B cell (primary cell): Measurements from ENCODE around the gene STAC. TPM values are rescaled to one million over a fixed set of nuclear protein-coding genes. Genes with fewer than 3 reads are reported as not detected.

ENCODE experiments used
- ATAC-seq: fragments of 200-7000 bp; cut with Tn5 transposase; one replicate; pipeline ENCODE4 v1.10.0; 2021; ENCODE audit warnings: low read depth, mild to moderate bottlenecking, moderate number of reproducible peaks, moderate library complexity
- CTCF ChIA-PET: fragments of 350-600 bp; sonication (Branson Sonifier 250); formaldehyde crosslinking; loops from one replicate; lab custom pipeline; 2021; ENCODE audit warnings: antibody characterized with exemption, inconsistent platforms; lab: Charles Lee
- POLR2A ChIA-PET: fragments of 350-600 bp; sonication (Branson Sonifier 250); formaldehyde crosslinking; loops from one replicate; lab custom pipeline; 2021; ENCODE audit warnings: antibody characterized with exemption; lab: Charles Lee
- DNase-seq: peaks from one replicate; pipeline ENCODE4 v3.0.0; 2013
- H2AFZ ChIP-seq: 2 replicates; pipeline ENCODE4 v1.6.1; 2012; ENCODE audit warnings: mild to moderate bottlenecking, low read depth, low read length; ENCODE audit not compliant: insufficient read depth, poor library complexity, severe bottlenecking
- H3K27ac ChIP-seq, 2 donors: 1 replicate in 1 of 2; 2 replicates in 1 of 2; pipeline ENCODE4 v1.5.1; 2012 to 2013; ENCODE audit warnings: low read length in 2 of 2, mild to moderate bottlenecking in 2 of 2, moderate library complexity in 1 of 2
- H3K27me3 ChIP-seq, 4 experiments: fragments of 200-600 bp in 1 of 4; sonication (generic) in 1 of 4; replicated peaks in 1 of 4; 1 replicate in 2 of 4; 2 replicates in 2 of 4; pipeline versions ENCODE4 v1.6.1 to v1.7.0; 2013 to 2016; ENCODE audit warnings: low read length in 3 of 4, mild to moderate bottlenecking in 2 of 4, mixed read lengths in 1 of 4, moderate library complexity in 1 of 4; ENCODE audit not compliant: insufficient read depth in 4 of 4, control insufficient read depth in 3 of 4; ENCODE audit errors: control extremely low read depth in 1 of 4
- H3K36me3 ChIP-seq, 2 experiments: replicated peaks in 1 of 2; 1 replicate in 1 of 2; 2 replicates in 1 of 2; pipeline versions ENCODE4 v1.6.1 to v1.7.1; 2013; ENCODE audit warnings: low read length in 1 of 2; ENCODE audit not compliant: insufficient read depth in 2 of 2, control insufficient read depth in 1 of 2; ENCODE audit errors: control extremely low read depth in 1 of 2, extremely low read depth in 1 of 2
- H3K4me1 ChIP-seq, 2 donors: fragments of 200-600 bp in 1 of 2; sonication (generic) in 1 of 2; 1 replicate in 1 of 2; 2 replicates in 1 of 2; pipeline versions ENCODE4 v1.5.1 to v1.6.1; 2013 to 2017; ENCODE audit warnings: low read length in 2 of 2; ENCODE audit not compliant: control insufficient read depth in 2 of 2, insufficient read depth in 2 of 2
- H3K4me2 ChIP-seq: replicated peaks from 2 replicates; pipeline ENCODE3; 2012; ENCODE audit warnings: mild to moderate bottlenecking, low read depth, low read length; ENCODE audit not compliant: poor library complexity, severe bottlenecking
- H3K4me3 ChIP-seq, 5 experiments: fragments of 200-600 bp in 1 of 5; sonication (generic) in 1 of 5; 1 replicate in 3 of 5; 2 replicates in 2 of 5; pipeline versions ENCODE4 v1.5.1 to v1.7.0; 2011 to 2016; ENCODE audit warnings: low read length in 4 of 5, mild to moderate bottlenecking in 4 of 5, low read depth in 2 of 5, control low read depth in 1 of 5, moderate library complexity in 1 of 5; ENCODE audit not compliant: insufficient read depth in 1 of 5; ENCODE audit errors: control extremely low read depth in 1 of 5, extremely low read depth in 1 of 5
- H3K79me2 ChIP-seq: fragments of 200-600 bp; sonication (generic); one replicate; pipeline ENCODE4 v1.6.0; 2016; ENCODE audit warnings: low read length; ENCODE audit not compliant: control insufficient read depth, insufficient read depth
- H3K9ac ChIP-seq: fragments of 200-600 bp; sonication (generic); 2 replicates; pipeline ENCODE4 v1.6.1; 2017; ENCODE audit warnings: mild to moderate bottlenecking, low read length, moderate library complexity
- H3K9me3 ChIP-seq, 3 donors: one replicate each; pipeline versions ENCODE4 v1.6.1 to v1.7.1; 2013; ENCODE audit warnings: low read length in 2 of 3; ENCODE audit not compliant: control insufficient read depth in 2 of 3, insufficient read depth in 1 of 3; ENCODE audit errors: control extremely low read depth in 1 of 3
- H4K20me1 ChIP-seq: 2 replicates; pipeline ENCODE4 v1.6.0; 2012; ENCODE audit warnings: mild to moderate bottlenecking, low read length; ENCODE audit not compliant: insufficient read depth, control insufficient read depth, poor library complexity, severe bottlenecking
- H3K27ac Mint-ChIP-seq: one replicate; pipeline ENCODE4 v1.8.0; 2021; ENCODE audit warnings: mixed read lengths
- H3K27me3 Mint-ChIP-seq: one replicate; pipeline ENCODE4 v1.8.0; 2021; ENCODE audit warnings: mixed read lengths
- H3K4me1 Mint-ChIP-seq: one replicate; pipeline ENCODE4 v1.8.0; 2021; ENCODE audit warnings: mixed read lengths
- H3K4me3 Mint-ChIP-seq: one replicate; pipeline ENCODE4 v1.8.0; 2021; ENCODE audit warnings: mixed read lengths
- H3K9me3 Mint-ChIP-seq: one replicate; pipeline ENCODE4 v1.8.0; 2022; ENCODE audit warnings: mixed read lengths; ENCODE audit not compliant: insufficient read depth
- EZH2 ChIP-seq: IDR thresholded peaks from 2 replicates; pipeline ENCODE4 v1.6.1; 2012; ENCODE audit warnings: borderline replicate concordance, low read depth, mild to moderate bottlenecking, moderate library complexity, low read length; ENCODE audit not compliant: insufficient read depth, poor library complexity, severe bottlenecking
- WGBS: methylation state at CpG from one replicate; pipeline ENCODE4 v1.1.5; 2013; ENCODE audit warnings: missing lambda C conversion rate; ENCODE audit not compliant: insufficient coverage; 5-methylcytosine and 5-hydroxymethylcytosine counted together
- intact Hi-C: fragments of 100-400 bp; cut with micrococcal nuclease; formaldehyde crosslinking; loops from one replicate; pipeline ENCODE4 v1.10.0; 2022
- polyA plus RNA-seq: library from polyadenylated mRNA; depleted of rRNA; stranded (reverse); fragments of >200 nt; gene quantifications from 2 replicates; pipeline ENCODE4 v1.2.3, GENCODE V29; 2012
- total RNA-seq, 2 donors: library from RNA; stranded (reverse); fragments of 120-200 nt in 1 of 2; gene quantifications; 1 replicate in 1 of 2; 2 replicates in 1 of 2; pipeline versions ENCODE4 v1.2.3 to v1.2.4, GENCODE V29; 2013 to 2022
- TF ChIP-seq, protein P1 (sequence below): fragments of 200-600 bp; IDR thresholded peaks from one replicate; pipeline ENCODE4 v1.8.0; 2022; ENCODE audit warnings: antibody characterized with exemption, mild to moderate bottlenecking

Gene STAC
- total and polyA plus RNA-seq, 2 donors (not counting 1 experiment from before 2014, with no cell fraction given), result not detected

DNA sequence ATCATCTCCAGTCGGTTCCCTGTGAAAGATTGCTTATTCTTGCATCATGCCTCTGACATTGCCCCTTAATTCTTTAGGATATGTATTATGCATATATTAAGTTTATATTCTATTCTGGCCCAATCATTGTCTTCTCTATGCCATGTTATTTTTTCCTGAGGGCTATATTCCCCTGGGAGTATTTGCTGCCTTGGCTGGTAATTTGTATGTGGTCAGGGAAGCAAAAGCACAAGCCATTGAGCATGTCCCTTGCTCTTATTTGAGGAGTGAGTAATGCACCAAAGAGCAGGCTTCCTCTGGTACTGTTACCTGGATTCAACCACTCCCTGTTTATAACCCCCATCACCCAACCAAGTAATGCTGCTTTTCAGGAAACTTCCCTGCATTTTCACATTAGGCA lies 36.3 kb downstream of the STAC start:
- Mint-ChIP-seq H3K9me3 (no peaks in the 10 kb centered on the region), H3K4me3 (no peak overlapping the region), H3K27me3 (peaks cover 5% of the 10 kb centered on the region), H3K27ac (no peak overlapping the region), H3K4me1 (no peaks in the 10 kb centered on the region)
- WGBS, result no CpG with 5 or more reads among the region's 1 CpG
- intact Hi-C loops, result no loop called here
- ATAC-seq, result no peak
- Histone ChIP-seq H2AFZ (no peak overlapping the region), H3K9me3 (peaks cover 0 to 6% (median 0%) of the 10 kb centered on the region in 3 donors), H3K27me3 (no peaks in the 10 kb centered on the region), H3K27ac (no peak overlapping the region), H3K4me3 (no peak overlapping the region), H3K36me3 (no peaks in the 10 kb centered on the region), H3K4me1 (no peaks in the 10 kb centered on the region), H3K9ac (no peak overlapping the region), H4K20me1 (no peaks in the 10 kb centered on the region), H3K79me2 (no peaks in the 10 kb centered on the region), H3K4me2 (no peak overlapping the region)
- ChIA-PET CTCF (no interaction called here), POLR2A (no interaction called here)
- TF ChIP-seq, protein P1, sequence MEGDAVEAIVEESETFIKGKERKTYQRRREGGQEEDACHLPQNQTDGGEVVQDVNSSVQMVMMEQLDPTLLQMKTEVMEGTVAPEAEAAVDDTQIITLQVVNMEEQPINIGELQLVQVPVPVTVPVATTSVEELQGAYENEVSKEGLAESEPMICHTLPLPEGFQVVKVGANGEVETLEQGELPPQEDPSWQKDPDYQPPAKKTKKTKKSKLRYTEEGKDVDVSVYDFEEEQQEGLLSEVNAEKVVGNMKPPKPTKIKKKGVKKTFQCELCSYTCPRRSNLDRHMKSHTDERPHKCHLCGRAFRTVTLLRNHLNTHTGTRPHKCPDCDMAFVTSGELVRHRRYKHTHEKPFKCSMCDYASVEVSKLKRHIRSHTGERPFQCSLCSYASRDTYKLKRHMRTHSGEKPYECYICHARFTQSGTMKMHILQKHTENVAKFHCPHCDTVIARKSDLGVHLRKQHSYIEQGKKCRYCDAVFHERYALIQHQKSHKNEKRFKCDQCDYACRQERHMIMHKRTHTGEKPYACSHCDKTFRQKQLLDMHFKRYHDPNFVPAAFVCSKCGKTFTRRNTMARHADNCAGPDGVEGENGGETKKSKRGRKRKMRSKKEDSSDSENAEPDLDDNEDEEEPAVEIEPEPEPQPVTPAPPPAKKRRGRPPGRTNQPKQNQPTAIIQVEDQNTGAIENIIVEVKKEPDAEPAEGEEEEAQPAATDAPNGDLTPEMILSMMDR, result no peak
- TF ChIP-seq EZH2, result no peak
- DNase-seq, result no peak

DNA sequence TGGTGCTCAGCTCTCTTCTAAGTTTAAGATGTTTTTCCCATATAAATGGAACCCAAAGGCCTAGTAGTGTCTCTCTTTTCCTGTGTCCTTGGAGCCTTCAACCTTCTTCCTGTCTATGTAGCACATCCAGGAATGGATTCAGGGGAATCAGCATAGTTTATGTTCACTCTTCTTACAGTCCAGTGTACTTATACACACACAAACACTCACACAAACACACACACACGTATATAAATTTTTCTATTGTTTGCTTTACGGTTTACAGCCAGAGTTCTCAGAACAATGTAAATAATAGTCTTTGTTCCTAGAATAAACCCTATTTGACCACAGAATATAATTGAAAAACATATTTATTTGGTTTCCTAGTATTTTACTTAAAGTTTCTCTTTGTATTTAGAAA lies 36.9 kb downstream of the STAC start:
- Histone ChIP-seq H3K4me2 (no peak overlapping the region), H2AFZ (no peak overlapping the region), H3K27me3 (no peaks in the 10 kb centered on the region), H3K36me3 (no peaks in the 10 kb centered on the region), H3K4me3 (no peak overlapping the region), H4K20me1 (no peaks in the 10 kb centered on the region), H3K4me1 (no peaks in the 10 kb centered on the region), H3K79me2 (no peaks in the 10 kb centered on the region), H3K9ac (no peak overlapping the region), H3K27ac (no peak overlapping the region), H3K9me3 (peaks cover 0 to 6% (median 0%) of the 10 kb centered on the region in 3 donors)
- ATAC-seq (no peak), DNase-seq (no peak)
- Mint-ChIP-seq H3K4me1 (no peaks in the 10 kb centered on the region), H3K27ac (no peak overlapping the region), H3K9me3 (no peaks in the 10 kb centered on the region), H3K4me3 (no peak overlapping the region), H3K27me3 (peaks cover 5% of the 10 kb centered on the region)
- WGBS, result no CpG with 5 or more reads among the region's 2 CpGs
- POLR2A ChIA-PET, result no interaction called here
- intact Hi-C loops, result no loop called here
- TF ChIP-seq EZH2, result no peak
- TF ChIP-seq, protein P1, result no peak
- CTCF ChIA-PET, result no interaction called here
